Measurements from ENCODE around the gene ADORA2B. TPM values are rescaled to one million over a fixed set of nuclear protein-coding genes. Genes with fewer than 3 reads are reported as not detected.

Gene ADORA2B
- total RNA-seq, 1 donor from 2014 or later = 6.2 TPM

DNA sequence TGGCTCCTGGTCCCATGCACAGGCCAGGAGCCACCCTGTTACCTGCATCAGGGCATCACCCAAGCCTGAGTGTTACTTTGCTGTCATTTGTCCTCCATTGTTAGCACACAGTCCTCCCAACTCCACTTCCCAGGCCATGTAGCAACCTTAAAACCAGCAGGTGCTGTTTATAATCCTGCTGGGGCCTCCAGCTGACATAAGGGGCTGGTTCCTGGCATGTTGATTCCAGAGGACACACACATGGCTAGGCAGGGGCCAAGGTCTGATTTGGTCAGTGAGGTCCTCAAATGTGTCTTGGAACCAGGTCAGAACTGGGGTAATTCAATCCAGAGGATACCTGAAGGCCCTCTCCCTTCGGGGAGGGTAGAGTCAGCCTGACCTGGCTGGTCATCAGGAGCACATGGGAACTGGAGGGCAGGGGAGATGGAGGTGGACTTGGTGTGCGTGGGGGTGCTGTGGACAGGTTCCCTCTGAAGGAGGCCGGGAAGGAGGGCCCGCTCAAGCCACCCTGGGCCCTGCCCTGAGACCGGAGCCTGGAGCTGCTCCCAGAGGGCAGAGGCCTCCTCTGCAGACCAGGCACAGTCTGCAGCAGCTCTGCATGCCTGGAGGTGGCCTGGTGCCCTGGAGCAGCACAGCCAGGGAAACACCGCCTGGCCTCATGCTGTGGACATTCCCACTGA, 6.6 kb downstream of the ADORA2B start:
- TF ChIP-seq CTCF (IDR thresholded peaks at IDR 0.05) = no peak
- no peak for DNase-seq
- ATAC-seq = no peak

GRCh38 chr17:15952048-15952532, 7.2 kb downstream of the ADORA2B start:
- no peaks in the 10 kb centered on the region for H3K9me3 ChIP-seq
- no peaks in the 10 kb centered on the region for H3K27me3 ChIP-seq (ENCODE audit: low read depth)
- no peak for ATAC-seq
- DNase-seq = no peak
- H3K36me3 ChIP-seq = no peaks in the 10 kb centered on the region
- H3K4me3 ChIP-seq = no peak overlapping the region
- intact Hi-C loops (cut with DNase I) = no loop called here
- peaks cover 13% of the 10 kb centered on the region for H3K4me1 ChIP-seq
- no peak overlapping the region for H3K27ac ChIP-seq
- no peak for TF ChIP-seq CTCF (IDR thresholded peaks at IDR 0.05)

More for the DNA sequence above, 6.6 kb downstream of the ADORA2B start:
- Histone ChIP-seq H3K9me3 (no peaks in the 10 kb centered on the region), H3K4me3 (no peak overlapping the region), H3K36me3 (no peaks in the 10 kb centered on the region), H3K4me1 (peaks cover 18% of the 10 kb centered on the region), H3K27me3 (ENCODE audit: low read depth) (no peaks in the 10 kb centered on the region), H3K27ac (no peak overlapping the region)
- intact Hi-C loops (cut with DNase I) = no loop called here

DNA sequence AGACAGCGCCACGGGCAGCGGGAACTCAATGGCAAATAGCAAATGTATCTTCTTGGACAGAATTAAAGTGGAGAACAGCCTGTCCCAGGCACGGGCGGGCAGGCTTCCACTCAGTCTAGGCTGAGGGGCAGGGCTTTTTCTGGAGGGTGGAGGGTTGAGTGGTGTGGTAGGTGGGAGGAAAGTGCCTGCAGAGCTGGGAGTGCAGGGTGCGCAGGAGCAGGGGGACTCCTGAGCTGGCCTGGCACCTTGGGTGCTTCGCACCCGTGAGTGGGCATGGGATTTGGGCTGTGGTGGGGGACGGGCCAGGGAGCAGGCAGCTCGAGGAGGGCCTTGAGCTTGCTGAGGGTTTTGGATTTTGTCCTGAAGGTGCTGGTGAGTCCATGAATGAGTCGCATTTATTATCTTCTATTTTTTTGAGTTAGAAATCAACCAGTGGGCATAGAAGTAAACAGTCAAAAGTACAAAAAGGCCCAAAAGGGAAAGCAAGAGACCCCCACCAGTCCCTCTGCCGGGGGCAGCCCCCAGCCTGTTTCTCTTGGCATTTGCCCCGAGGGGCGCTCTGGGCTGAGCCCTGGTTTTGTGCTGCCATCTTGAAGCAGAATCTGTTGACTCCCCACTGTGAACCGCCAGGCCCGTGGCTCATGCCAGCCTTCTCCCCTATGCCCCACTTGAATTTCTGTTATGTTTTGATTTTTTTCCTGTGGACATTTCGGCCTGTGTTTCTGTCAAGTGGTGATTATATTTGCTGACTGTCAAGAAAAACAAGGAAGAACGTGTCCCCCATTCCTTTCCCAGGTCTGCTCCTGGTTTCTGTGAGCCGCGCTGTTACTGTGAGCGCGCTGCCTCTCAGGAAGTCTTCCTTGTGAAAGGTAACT, 8.2 kb downstream of the ADORA2B start:
- Histone ChIP-seq H3K36me3 (no peaks in the 10 kb centered on the region), H3K27ac (no peak overlapping the region), H3K9me3 (no peaks in the 10 kb centered on the region), H3K4me3 (no peak overlapping the region), H3K27me3 (ENCODE audit: low read depth) (no peaks in the 10 kb centered on the region), H3K4me1 (peaks cover 5% of the 10 kb centered on the region)
- intact Hi-C loops (cut with DNase I) = no loop called here
- ATAC-seq = no peak
- DNase-seq = no peak
- no peak for TF ChIP-seq CTCF (IDR thresholded peaks at IDR 0.05)

DNA sequence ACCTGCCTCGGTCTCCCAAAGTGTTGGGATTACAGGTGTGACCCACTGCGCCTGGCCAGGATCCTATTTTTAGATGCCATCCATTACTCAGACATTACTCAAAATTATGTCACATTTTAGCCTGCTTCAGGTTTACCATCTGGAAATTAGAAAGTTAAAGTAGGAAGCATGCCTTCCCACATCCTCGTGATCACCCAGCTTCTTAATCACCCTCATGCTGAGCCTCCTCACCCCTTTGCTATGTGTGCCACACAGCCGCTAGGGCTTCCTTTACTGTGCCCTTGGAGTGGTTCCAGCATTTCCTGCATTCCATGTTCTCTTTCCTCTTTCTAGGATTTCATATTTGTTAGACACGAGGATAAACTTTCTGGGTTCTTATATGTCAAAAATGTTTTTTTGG, 9.3 kb downstream of the ADORA2B start:
- peaks cover 14% of the 10 kb centered on the region for H3K4me1 ChIP-seq
- no peak overlapping the region for H3K27ac ChIP-seq
- TF ChIP-seq CTCF (IDR thresholded peaks at IDR 0.05) = no peak
- intact Hi-C loops (cut with DNase I) = no loop called here
- DNase-seq (no peak), ATAC-seq (peak; percentile 34 to 42)
- H3K36me3 ChIP-seq = no peaks in the 10 kb centered on the region
- no peak overlapping the region for H3K4me3 ChIP-seq
- no peaks in the 10 kb centered on the region for H3K9me3 ChIP-seq
- no peaks in the 10 kb centered on the region for H3K27me3 ChIP-seq (ENCODE audit: low read depth)

- Histone ChIP-seq H3K36me3 (no peaks in the 10 kb centered on the region), H3K4me3 (no peak overlapping the region), H3K27ac (no peak overlapping the region), H3K4me1 (peaks cover 21% of the 10 kb centered on the region), H3K9me3 (no peaks in the 10 kb centered on the region), H3K27me3 (ENCODE audit: low read depth) (no peaks in the 10 kb centered on the region)
- DNase-seq (no peak), ATAC-seq (no peak)
- intact Hi-C loops (cut with DNase I) = no loop called here
- TF ChIP-seq CTCF (IDR thresholded peaks at IDR 0.05) = no peak
These were observed 11.0 kb downstream of the ADORA2B start for GRCh38 chr17:15955793-15956541.

All from lower lobe of right lung (tissue), 2 donors.